Measurements from ENCODE around the gene ABLIM3. TPM values are rescaled to one million over a fixed set of nuclear protein-coding genes. Genes with fewer than 3 reads are reported as not detected.

The ABLIM3 gene
- total RNA-seq, 4 donors from 2014 or later: 55.1 to 320 (median 94.2) TPM

DNA sequence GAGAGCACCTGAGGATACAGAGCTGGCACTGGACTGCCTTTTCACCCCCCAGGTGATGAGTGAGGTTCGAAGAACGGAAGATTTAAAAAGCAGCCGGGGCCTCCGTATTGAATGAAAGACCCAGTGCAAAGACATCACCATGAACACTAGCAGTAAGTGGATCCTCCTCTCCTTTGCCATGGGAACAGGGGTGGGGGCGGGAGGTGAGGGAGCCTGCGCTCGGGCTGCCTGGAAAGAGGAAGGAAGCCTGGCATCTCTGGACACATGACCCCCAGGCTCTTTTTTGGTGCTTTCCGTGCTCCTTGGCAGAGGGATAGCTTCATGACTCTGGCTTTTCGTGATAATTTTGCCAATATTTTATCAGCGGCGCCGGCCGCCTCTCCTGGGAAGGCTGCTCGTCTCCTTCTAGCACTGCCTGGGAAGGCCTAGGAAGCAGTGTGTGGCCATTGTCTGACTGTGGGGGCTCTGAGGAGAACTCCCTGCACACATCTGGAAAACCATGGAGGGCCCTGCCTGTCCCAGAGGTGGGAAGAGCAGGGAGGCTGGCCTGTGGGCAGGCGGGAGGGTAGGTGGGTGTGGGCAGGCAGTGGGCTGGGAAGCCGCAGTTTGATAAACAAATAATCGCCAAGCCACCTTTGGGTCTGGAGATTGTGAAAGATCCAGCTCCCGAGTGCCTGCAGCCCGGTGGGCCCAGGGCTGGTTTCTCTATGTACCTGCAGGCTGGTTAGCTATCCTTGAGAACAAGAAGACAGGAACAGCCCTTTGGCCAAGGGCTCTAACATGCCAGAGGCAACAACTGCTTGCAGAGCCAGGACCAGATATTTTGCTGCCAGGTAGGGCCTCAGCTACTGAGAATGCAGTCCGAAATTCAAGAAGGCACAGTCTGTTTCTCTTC lies 911 bp downstream of the ABLIM3 start:
- TF ChIP-seq, protein P1, sequence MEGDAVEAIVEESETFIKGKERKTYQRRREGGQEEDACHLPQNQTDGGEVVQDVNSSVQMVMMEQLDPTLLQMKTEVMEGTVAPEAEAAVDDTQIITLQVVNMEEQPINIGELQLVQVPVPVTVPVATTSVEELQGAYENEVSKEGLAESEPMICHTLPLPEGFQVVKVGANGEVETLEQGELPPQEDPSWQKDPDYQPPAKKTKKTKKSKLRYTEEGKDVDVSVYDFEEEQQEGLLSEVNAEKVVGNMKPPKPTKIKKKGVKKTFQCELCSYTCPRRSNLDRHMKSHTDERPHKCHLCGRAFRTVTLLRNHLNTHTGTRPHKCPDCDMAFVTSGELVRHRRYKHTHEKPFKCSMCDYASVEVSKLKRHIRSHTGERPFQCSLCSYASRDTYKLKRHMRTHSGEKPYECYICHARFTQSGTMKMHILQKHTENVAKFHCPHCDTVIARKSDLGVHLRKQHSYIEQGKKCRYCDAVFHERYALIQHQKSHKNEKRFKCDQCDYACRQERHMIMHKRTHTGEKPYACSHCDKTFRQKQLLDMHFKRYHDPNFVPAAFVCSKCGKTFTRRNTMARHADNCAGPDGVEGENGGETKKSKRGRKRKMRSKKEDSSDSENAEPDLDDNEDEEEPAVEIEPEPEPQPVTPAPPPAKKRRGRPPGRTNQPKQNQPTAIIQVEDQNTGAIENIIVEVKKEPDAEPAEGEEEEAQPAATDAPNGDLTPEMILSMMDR (IDR thresholded peaks at IDR 0.05; ENCODE audit: low read depth): no peak

- TF ChIP-seq, protein P1 (IDR thresholded peaks at IDR 0.05; ENCODE audit: low read depth): no peak
These were observed 2.2 kb downstream of the ABLIM3 start for GRCh38 chr5:149143470-149143869.

- TF ChIP-seq, protein P1 (IDR thresholded peaks at IDR 0.05; ENCODE audit: low read depth): no peak
These were observed 3.3 kb downstream of the ABLIM3 start for GRCh38 chr5:149144637-149145036.

- TF ChIP-seq, protein P1 (IDR thresholded peaks at IDR 0.05; ENCODE audit: low read depth): no peak
These were observed 3.8 kb downstream of the ABLIM3 start for GRCh38 chr5:149145138-149145537.

DNA sequence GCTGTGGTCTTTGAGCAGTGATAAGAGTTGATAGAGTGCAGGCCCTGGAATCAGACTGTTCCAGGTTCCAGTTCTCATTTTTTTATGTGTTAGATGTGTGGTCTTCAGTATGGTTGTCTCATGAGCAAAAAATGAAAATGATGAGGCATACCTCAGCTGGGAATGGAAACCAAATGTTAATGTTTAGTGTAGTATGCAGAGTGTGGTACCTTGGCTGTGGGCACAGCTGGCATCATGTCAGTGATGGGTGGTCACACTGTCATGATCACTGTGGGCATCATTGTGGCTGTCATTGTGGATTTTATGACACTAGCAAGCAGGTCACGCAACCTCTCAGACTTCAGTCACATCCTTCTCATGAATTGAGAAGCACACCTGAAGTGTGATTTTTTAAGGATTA lies 6.4 kb downstream of the ABLIM3 start:
- TF ChIP-seq, protein P1 (IDR thresholded peaks at IDR 0.05; ENCODE audit: low read depth): no peak

GRCh38 chr5:149149942-149150341 lies 8.6 kb downstream of the ABLIM3 start:
- TF ChIP-seq, protein P1 (IDR thresholded peaks at IDR 0.05; ENCODE audit: low read depth): no peak

DNA sequence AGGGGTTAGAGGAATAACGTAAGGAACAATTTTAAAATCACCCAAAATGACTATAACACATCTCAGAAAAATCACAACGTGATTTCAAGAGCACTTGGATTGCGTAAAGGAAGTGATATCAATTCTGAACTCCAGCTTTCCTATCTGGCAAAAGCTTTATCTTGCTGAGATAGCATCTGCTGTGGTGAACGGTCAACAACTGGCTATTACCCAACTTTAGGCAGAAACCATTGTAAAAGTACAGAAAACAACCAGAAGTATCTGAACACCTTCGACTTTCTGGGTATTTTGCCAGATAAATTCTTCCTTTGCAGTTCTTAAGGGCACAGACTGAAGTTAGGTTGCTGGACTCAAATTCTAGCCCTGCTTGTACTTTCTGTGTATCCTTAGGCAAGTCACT lies 9.2 kb downstream of the ABLIM3 start:
- TF ChIP-seq, protein P1 (IDR thresholded peaks at IDR 0.05; ENCODE audit: low read depth): no peak

Measured in subcutaneous adipose tissue (tissue), 4 donors.